Stimulated activated CD4-positive, alpha-beta T cell treated with anti-CD3 and anti-CD28 coated beads, TNF-alpha, amount 100 ng/mL, for 4 hours (primary cell): ENCODE data around the gene KCND3.

Source experiments
- DNase-seq, 3 experiments: peaks; one replicate each; pipeline ENCODE4 v3.0.0-alpha.2; 2020; ENCODE audit warnings: low read depth in 3 of 3

KCND3 gene

GRCh38 chr1:111778066-111778465 is 211.4 kb downstream of the KCND3 start:
- DNase-seq: no peak

DNA sequence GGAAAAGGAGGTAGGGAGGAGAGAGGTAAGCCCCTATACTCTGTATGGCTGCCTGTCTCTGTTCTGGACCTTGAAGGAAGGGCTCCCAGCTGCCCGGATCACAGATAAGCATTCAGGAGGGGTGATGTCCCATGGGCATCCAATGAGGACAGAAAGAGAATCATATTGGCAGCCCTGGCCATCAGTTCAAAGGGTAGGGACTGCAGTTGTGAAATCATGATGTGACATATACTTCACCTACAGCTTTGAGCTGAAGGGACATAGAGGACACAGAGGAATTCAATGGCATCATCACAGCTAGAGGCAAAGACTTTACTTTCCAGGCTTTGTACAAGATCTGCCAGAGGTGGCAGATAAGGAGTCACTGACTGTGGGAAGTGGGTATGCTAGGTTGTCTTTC is 212.2 kb downstream of the KCND3 start:
- DNase-seq: no peak

GRCh38 chr1:111776861-111777260 is 212.6 kb downstream of the KCND3 start:
- DNase-seq: no peak

DNA sequence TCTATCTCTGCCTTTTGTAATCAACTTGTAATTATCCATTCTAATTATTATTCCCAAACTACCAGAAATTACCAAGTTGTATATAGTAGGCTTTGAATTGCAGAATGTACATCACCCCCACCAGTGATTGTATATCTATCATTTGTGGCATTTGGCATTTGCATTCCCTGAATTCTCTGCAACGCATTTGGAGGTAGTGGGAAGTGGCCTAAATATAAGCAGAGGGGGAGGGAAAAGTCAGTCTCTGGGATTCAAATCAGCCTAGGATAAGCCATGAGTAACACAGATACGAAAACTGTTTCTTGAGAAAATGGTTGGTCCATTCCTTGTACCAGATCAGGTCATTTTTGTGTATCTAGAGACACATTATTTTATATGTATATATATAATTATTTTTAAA is 213.1 kb downstream of the KCND3 start:
- DNase-seq: no peak

DNA sequence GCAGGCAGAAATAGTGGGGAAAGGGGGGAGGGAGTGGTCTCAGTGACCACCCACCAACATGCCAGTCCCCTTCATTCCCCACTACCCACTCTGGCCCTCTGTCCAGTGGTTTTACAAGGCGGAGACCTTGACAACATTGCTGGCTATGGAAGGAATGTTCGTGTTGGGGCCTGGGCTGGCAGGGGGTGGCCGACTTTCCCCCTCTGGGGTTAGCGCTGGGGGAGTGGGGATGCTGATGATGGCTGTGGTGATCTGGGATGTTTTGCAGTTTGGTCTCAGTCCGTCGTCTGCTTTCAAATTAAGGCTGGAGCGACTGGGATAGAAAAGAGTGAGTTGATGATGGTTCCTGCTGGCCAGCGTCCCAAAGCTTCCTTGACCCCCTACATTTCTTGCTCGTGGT is 213.5 kb downstream of the KCND3 start:
- DNase-seq: no peak

- DNase-seq: no peak
These were observed 218.6 kb downstream of the KCND3 start for GRCh38 chr1:111770916-111771315.

GRCh38 chr1:111769517-111770146 is 219.8 kb downstream of the KCND3 start:
- DNase-seq: peak in 2 of 3 experiments; percentile 7 to 34

DNA sequence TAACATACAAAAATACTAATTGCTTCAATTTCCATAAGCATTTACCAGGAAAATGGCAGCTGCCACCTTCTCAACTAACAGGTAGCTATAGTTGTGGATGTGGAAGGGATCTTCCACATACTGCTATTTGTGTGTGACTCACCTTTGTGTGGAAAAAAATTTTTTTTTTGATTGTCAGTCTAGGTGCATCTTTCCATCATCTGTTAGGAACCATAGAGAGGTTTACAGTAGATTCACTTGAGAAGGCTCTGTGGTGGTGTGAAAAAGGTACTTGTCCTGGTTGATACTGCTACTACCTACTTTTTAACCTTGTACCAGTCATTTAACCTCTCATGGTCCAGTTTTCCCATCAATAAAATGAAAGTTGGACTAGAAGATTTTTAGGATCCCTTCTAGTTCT is 220.8 kb downstream of the KCND3 start:
- DNase-seq: no peak

DNA sequence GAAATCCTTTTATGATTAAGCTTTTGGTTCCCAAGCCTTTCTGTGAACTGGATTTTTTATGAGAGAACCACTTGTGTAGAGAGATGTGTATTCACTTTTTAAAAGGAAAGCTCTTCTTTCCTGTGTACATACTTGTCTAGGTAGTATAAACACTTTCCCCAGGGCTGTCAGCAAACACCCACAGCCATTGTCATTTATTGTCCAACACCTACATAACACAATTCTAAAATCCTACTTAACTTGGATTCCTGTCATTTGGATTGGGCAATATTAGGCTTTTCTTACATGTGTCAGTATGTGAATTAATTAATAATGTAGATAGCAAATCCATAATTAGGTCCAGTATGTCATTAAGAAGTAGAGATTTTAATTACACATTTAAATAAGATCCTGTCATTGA is 221.4 kb downstream of the KCND3 start:
- DNase-seq: no peak

DNA sequence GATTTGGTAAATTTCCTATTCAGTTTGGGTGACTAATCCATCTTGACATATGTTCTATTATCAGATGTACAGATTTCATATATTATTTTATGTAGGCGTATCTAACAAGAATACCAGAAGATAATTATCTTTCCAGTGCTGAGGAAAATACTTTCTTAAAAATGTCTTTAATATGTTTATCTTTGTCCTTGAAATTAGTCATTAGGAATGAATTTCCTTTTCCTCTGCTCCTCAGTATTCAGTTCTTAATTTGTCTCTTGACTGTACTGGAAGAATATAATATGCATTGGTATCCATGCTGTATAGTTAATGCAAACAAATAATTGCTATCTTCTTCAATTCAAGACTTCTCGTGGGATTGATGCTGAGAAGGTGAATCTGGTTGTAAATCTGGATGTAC is 227.1 kb downstream of the KCND3 start:
- no peak for DNase-seq

GRCh38 chr1:111761717-111762116 is 227.8 kb downstream of the KCND3 start:
- no peak for DNase-seq

- DNase-seq: no peak
These were observed 231.1 kb downstream of the KCND3 start for GRCh38 chr1:111758373-111758772.

GRCh38 chr1:111756124-111756513 is 233.3 kb downstream of the KCND3 start:
- no peak for DNase-seq

GRCh38 chr1:111755331-111756123 is 233.9 kb downstream of the KCND3 start, which contains the start of gene DDX20:
Gene DDX20, plus strand, starts transcription at chr1:111755901. Its CDS starts 24 bp downstream, at chr1:111755925.
- DNase-seq: peak; percentile 86 to 88 (median 87)

DNA sequence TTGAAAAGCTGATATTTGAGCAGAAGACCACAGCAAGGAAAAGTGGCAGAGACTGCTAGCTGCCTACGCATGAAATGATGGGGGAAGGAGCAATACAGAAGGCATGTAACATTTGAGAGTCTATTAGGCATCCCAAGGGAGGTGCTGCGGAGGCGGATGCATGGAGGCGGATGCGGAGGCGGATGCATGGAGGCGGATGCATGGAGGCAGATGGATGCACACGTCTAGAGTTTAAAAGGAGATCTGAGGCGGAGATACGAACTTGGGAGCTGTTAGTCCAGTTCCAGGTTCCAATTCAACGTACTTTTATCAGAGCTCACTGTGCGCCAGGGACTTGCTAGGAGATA is 234.5 kb downstream of the KCND3 start:
- DNase-seq: no peak

DNA sequence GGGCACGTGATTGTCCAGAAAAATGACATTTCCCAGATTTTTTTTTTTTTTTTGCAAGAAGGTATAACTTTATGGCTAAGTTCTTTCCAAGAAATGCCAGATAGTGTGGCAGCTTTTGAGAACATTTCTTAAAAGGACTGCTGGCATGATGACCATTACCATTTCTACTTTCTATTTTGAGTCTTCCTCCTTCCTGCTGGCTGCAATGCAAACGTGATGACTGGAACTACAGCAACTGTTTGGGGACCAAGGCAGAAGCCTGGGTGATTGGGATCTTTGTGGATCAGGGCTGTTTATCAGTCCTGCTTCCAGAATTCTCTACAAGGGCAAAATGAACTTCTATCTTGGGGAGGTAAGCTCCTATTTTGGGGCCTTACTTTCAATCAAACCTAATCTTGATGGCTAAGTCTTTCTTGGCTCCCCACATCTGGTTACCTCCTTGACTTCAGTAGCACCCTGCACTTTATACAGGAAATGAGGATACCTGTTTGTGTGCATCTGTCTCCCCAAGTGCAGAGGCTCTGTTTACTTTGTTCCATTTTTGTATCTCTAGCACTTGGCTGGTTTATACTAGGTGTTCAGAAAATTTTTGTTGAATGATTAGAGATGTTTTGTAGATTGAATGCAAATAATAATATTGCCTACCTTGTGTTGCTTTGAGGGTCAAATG is 237.4 kb downstream of the KCND3 start:
- DNase-seq: no peak

DNA sequence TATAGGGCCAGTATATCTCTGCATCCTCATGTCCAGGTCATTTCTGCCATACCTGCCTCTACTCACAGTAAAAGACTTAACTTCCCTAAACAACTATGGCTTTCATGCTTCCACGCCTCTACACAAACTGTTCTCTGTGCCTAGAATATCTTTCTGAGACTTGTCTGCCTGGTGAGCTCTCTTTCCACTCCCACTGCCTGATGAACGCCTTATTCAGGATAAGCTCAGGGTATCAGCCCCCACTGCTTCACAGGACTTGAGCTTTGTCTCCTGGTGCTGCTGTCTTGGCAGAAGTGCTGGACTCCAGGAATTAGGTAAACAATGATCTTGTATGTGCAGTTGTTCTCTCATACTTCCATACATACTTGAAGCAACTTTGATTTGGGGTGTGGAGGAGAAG is 238.6 kb downstream of the KCND3 start:
- no peak for DNase-seq

DNA sequence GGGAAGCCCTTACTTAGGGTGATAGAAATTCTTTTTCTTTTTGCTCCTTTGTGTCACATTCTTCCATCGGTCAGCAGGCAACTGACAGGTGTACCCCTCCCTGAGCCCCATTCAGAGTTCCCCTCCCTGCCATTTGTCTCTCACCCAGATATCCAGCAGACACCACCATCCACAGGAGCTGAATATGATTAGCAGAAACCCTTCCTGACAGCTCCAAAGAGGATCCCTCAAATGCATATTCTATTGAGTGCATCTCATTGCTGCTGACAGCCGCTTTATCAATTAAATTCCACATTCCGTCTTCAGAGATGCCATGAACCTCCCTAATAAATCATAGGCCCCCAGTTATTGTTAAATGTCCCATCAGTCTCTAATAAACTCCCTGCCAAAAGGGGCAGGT is 239.8 kb downstream of the KCND3 start:
- DNase-seq: no peak

DNA sequence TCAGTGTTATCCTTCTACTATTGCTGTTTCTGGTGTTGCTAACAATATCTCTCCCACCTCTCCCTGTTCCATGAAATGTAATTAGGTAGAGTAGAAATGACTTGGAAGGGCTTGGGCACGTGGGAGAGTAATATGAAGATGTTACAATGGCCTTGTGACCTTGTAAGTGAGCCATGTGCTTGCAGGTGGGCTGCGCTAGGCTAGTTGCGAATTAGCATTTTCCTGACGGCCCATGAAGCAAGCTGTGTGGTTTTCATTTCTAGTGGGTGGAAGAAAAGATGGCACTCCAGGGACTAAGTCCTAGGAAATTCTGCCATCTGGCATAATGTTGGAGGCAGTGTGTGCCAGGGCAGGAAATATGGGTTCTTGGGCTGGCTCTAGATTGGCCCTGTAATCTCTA is 241.5 kb downstream of the KCND3 start:
- DNase-seq: no peak

- peak; percentile 10 to 46 (median 14) for DNase-seq
These were observed 242.2 kb downstream of the KCND3 start for GRCh38 chr1:111747282-111747734.

- no peak for DNase-seq
These were observed 242.9 kb downstream of the KCND3 start for GRCh38 chr1:111746614-111746999.

- no peak for DNase-seq
These were observed 243.5 kb downstream of the KCND3 start for GRCh38 chr1:111745675-111746613.
